Measurements from ENCODE around the gene NLGN1.

NLGN1 gene

DNA sequence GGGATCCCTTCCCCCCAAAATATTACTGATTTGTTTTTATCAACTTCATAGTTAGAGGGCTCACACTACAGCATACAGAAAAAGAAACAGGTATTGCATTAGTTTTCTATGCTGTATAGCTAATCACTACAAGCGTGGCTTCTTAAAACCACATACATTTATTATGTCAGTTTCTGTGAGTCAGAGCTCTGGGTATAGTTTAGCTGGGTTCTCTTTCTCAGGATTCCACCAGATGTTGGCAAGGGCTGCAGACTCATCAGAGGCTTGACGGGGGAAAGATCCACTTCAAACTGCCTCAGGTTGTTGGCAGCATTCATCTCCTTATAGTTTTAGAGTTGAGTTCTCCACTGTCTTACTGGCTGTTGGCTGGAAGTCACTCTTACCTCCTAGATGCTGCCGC, 328.0 kb downstream of the NLGN1 start:
- no peak for DNase-seq (ENCODE audit: low read depth)

DNA sequence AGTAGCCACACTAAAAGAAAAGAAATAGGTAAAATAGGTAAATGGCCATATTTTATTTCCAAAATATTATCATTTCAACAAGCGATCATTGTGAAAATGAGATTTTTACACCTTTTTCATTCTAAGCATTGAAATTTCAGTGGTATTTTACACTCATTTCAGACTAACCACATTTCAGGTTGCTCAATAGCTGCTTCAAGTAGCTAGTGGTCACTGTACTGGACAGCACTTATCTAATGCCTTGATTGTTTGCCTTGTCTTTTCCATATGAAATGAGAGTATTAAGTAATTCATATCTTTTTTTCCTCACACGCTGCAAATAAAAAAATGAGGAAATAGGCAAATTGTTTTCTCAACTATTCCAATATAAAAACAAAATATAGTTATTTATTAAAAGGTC, 332.8 kb downstream of the NLGN1 start:
- DNase-seq (ENCODE audit: low read depth): no peak

GRCh38 chr3:173732237-173732636, 334.7 kb downstream of the NLGN1 start:
- peak; percentile 32 for DNase-seq (ENCODE audit: low read depth)

GRCh38 chr3:173733029-173733652, 335.6 kb downstream of the NLGN1 start:
- no peak for DNase-seq (ENCODE audit: low read depth)

- no peak for DNase-seq (ENCODE audit: low read depth)
Observed at GRCh38 chr3:173734473-173734872, 336.9 kb downstream of the NLGN1 start.

GRCh38 chr3:173734895-173735294, 337.4 kb downstream of the NLGN1 start:
- no peak for DNase-seq (ENCODE audit: low read depth)

DNA sequence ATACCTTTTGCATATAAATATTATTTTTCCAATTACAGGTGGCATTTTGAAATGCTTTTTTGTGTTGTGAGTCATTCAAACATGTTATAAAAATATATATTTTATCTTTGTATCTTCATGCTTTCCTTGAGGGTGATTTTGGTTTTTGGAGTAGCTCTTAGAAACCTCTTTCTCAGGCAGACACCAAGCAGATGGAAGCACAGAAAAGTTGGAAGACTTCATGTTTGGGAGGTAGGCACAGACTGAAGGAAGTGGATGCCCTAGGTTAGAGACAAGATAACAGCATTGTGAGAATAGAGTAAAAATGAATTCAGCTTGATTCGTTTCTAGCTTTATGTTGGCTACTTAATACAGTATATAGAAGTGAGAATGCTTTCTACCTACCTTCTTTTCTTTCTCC, 338.3 kb downstream of the NLGN1 start:
- no peak for DNase-seq (ENCODE audit: low read depth)

DNA sequence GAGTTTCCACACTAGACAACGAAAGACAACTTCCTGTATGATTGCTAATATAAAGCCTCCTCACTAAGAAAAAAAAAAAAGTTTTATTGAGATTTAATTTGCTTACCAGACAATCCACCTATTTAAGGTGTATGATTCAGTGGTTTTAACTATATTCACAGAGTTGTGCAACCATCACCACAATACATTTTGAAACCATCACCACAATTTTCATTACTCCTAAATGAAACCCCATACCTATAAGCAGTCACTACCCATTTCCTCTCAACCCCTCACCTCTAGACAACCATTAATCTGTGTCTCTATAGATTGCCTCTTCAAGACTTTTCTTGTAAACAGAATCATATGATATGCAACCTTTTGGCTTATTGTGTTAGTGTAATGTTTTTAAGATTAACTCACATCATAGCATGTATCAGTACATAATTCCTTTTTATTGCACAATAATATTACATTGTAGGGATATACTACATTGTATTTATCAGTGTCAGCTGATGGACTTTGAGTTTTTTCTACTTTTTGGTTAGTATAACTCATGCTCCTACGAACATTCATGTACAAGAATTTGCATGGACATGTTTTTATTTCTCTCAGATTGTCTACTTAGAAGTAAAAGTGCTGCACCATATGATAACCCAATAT, 339.7 kb downstream of the NLGN1 start:
- no peak for DNase-seq (ENCODE audit: low read depth)

- DNase-seq (ENCODE audit: low read depth): peak; percentile 34
Observed at GRCh38 chr3:173739726-173740125, 342.2 kb downstream of the NLGN1 start.

DNA sequence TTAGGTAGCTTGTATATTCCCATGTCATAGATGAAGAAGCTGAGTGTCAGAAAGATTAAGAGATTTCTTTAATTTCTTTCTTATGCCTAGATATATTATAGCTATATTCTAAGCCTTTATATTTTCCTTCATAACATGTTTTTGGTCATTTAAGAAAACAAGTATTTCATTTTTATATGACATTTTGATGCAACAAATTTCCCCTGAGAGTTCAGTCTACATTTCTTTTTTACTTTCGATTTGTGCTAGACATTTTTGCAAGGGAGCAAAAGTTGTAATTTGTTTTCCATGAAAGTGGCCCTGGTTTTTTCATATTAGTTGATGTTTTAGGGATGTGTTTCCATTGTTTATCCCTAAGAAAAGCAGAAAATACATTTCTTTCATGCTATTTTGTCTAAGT, 344.9 kb downstream of the NLGN1 start:
- DNase-seq (ENCODE audit: low read depth): no peak

DNA sequence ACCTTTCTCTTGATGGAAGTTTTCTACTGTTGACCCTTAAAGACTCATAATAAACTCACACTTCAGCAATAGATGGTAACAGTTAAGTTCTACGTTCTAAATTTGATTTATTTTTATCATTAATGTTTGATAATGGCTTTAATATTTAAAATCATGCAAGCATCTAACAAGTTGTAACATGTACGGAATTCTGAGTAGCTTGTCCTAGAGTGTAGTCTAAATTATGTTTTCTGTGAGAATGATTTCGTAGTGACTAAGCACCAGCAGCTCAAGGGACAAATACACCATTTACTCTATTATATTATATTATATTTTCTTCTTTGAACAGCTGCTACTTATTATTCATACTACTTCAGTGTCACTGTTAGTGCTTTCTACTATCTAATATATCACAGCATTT, 345.6 kb downstream of the NLGN1 start:
- DNase-seq (ENCODE audit: low read depth): no peak

DNA sequence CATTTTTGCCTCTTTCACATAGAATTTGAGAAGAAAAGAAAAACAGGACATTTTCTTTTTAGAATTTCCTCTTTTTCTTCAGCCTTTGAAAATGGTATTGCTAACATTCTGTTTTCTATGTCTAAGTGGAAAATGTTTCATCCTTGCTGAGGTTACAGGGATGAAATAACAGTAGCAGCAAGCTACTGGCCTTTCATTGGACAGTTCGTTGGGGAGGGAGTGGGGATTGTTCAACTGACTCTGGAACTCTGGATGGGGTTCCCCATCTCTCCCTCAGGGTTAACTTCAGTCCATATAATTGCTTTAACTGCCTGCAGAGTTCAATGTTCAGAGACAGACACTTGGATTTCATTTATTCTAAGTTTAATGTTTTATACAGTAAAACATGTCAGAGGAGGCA, 346.0 kb downstream of the NLGN1 start:
- no peak for DNase-seq (ENCODE audit: low read depth)

- no peak for DNase-seq (ENCODE audit: low read depth)
Observed at GRCh38 chr3:173744479-173744878, 346.9 kb downstream of the NLGN1 start.

GRCh38 chr3:173744895-173745294, 347.4 kb downstream of the NLGN1 start:
- DNase-seq (ENCODE audit: low read depth): no peak

GRCh38 chr3:173745952-173746682, 348.6 kb downstream of the NLGN1 start:
- no peak for DNase-seq (ENCODE audit: low read depth)

DNA sequence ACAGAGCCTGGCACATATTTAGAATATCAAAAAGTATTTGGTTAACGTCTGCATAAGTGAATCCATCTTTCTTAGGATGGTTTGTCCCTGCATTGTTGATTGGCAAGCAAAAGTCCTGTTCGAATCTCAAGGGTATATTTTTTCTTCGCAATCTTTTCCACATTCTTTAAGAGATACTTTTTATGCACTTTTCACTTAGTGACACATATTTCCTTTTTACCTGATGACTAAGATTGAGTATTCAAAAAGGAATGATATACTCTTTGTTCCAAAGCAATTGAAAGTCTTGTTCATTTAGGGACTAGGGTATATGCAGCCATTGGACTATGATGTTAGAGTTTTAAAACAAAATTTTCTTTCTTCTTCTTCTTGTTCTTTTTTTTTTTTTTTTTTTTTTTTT, 349.9 kb downstream of the NLGN1 start:
- no peak for DNase-seq (ENCODE audit: low read depth)

GRCh38 chr3:173748105-173748504, 350.6 kb downstream of the NLGN1 start:
- DNase-seq (ENCODE audit: low read depth): no peak

DNA sequence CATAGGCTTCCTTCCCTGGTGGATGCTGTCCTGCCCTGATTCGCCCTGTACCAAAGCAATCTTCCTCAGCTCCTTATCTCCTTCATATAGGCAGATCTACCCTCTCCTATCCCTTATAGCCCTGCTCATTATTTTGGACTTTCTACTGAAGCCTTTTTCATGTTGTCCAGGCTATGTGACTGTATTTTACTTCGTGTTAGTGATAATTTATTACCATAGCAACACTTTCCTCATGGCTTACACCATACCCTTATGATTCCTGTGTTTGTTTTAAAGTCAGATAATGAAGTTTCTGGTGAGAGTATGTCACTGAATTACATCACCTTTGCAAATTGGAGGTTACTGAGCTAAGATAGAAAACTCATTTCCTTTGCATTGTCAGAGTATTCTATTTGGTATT, 352.6 kb downstream of the NLGN1 start:
- no peak for DNase-seq (ENCODE audit: low read depth)

DNA sequence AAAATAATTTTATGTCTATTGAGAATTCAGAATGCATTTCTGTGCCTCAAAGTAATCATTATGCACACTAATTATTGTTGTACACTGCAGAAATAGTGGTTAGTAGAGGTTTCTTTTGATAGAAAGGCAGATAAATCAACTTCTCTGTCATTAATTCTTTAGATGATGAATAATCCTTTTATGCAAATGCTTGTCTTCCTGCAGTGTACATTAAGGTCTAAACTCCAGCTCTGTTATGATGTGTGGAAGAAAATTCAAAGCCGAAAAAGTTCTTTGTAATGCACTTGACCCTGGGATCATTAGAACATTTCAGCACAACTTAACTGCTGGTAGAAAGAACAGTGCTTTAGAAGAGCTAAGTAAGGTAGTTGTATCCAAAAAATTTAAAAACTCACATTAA, 353.0 kb downstream of the NLGN1 start:
- no peak for DNase-seq (ENCODE audit: low read depth)

DNA sequence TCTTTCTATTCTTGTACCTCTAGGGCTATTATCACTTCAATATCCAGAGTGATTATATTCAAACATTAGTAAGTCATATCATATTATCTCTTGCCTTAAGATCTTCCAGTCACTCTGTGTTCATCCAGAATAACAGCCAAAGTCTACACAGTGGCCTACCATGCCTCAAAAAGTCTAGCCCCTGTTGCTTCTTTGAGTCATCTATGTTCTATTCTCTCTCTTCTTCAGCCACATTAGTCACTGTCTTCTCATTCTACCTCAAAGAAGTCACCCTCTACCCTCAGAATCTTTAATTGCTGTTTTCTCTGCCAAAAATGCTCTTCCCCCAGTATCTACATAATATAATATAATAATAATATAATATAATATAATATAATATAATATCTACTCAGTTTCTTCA, 356.0 kb downstream of the NLGN1 start:
- no peak for DNase-seq (ENCODE audit: low read depth)

- DNase-seq (ENCODE audit: low read depth): no peak
Observed at GRCh38 chr3:173755161-173755560, 357.6 kb downstream of the NLGN1 start.

DNA sequence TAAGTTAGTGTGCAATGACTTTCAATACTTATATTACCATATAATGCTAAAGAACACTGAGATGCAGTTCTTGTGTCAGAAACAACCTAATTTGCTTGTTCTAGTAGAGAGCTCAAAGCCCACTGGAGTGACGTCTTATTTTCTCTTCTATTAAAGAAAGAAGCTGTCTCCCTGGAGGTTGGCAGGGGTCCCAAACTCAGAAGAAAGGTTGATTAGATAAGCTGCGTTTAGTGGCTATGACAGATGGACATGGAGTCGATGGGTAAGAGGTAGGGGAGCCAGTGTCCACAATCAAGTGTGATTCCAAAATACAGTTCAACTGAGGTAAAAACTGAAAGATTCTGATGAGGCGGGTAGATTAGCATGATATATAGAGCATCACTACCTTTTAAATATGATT, 363.6 kb downstream of the NLGN1 start:
- no peak for DNase-seq (ENCODE audit: low read depth)

- DNase-seq (ENCODE audit: low read depth): no peak
Observed at GRCh38 chr3:173762501-173762900, 365.0 kb downstream of the NLGN1 start.

GRCh38 chr3:173770011-173770410, 372.5 kb downstream of the NLGN1 start:
- no peak for DNase-seq (ENCODE audit: low read depth)
